GM12875 (cell line): ENCODE measurements around the gene ERLIN1.
"Not testable (repeated sequence)": the region's sequence is repeated elsewhere in the genome, so short reads cannot be mapped to it uniquely, and the experiment has no call there.

Source experiments
- H3K4me3 ChIP-seq: one replicate; pipeline ENCODE4 v1.5.1; 2011; ENCODE audit warnings: low read depth, low read length, control low read depth
- TF ChIP-seq, protein P1 (sequence below): IDR thresholded peaks from 2 replicates; pipeline ENCODE4 v1.5.1; 2011; ENCODE audit warnings: low read depth, mild to moderate bottlenecking, control low read depth, inconsistent platforms, low read length, moderate library complexity, borderline replicate concordance; ENCODE audit not compliant: insufficient read depth

The ERLIN1 gene

DNA sequence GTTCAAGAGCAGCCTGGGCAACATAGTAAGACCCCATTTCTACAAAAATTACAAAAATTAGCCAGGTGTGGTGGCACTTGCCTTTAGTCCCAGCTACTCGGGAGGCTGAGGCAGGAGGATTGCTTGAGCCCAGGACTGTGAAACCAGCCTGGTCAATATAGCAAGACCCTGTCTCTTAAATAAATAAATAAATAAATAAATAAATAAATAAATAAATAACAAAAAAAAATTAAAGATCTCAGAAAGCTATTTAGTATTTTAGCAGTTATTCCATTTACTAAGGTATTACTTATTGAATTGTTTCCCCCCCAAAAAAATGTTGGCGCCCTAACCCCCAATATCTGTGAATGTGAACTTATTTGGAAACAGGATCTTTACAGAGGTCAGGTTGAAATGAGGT, 53.4 kb downstream of the ERLIN1 start:
- TF ChIP-seq, protein P1, sequence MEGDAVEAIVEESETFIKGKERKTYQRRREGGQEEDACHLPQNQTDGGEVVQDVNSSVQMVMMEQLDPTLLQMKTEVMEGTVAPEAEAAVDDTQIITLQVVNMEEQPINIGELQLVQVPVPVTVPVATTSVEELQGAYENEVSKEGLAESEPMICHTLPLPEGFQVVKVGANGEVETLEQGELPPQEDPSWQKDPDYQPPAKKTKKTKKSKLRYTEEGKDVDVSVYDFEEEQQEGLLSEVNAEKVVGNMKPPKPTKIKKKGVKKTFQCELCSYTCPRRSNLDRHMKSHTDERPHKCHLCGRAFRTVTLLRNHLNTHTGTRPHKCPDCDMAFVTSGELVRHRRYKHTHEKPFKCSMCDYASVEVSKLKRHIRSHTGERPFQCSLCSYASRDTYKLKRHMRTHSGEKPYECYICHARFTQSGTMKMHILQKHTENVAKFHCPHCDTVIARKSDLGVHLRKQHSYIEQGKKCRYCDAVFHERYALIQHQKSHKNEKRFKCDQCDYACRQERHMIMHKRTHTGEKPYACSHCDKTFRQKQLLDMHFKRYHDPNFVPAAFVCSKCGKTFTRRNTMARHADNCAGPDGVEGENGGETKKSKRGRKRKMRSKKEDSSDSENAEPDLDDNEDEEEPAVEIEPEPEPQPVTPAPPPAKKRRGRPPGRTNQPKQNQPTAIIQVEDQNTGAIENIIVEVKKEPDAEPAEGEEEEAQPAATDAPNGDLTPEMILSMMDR: no peak
- no peak overlapping the region for H3K4me3 ChIP-seq

DNA sequence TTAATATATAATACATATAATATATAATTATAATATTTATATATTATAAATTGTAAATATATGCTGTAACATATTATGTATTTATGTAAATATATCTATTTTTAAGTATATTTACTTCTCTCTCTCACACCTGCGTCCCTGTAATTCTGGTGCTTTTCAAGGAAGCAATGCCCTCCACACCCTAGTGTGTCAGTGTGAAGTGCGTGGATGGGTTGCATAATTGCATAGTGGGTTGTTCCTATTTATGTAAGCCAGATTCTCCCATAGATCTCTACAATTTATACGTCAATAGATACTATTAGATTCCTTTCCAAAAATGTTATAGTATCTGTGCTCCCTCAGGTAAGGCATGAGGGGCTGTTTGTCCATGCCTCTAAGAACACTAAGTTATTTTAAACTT, 54.3 kb downstream of the ERLIN1 start:
- H3K4me3 ChIP-seq: no peak overlapping the region
- TF ChIP-seq, protein P1: no peak

DNA sequence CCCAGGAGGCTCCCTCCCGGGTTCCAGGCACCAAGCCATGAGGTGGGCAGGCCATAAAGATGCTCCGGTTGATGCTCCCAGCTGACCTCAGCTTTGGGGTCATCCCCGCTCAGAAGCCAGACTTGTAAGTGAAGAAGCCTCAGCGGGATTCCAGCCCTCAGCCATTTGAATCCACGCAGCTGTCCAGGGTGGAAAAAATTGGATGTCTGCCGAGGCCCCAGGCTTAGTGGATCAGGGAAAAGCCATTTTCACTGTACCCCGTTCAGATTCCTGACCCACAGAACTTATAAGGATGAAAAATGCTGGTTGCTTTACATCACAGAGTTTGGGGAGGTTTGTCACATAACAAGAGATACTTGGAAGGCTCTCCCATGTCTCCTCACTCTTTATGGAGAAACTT, 55.0 kb downstream of the ERLIN1 start:
- TF ChIP-seq, protein P1: no peak
- no peak overlapping the region for H3K4me3 ChIP-seq

DNA sequence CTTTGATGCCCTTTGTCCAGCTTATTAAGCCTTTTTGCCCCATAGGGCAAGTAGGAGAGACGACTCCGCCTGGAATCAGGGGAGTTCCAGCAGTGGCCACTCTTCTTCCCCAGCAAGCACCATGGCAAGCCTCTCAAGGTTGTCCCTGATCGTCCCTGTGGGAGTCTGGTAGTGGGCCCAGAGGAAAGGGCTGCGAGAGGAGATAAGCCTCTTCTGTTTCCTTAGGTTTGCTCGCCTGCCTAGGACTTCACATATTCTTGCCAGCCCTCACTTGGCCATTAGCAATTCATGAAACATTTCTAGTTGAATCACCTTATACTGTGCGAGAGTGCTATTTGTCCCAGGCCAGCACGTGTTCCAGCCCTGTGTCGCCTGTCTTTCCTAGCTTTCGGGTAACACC, 56.4 kb downstream of the ERLIN1 start:
- TF ChIP-seq, protein P1: no peak

DNA sequence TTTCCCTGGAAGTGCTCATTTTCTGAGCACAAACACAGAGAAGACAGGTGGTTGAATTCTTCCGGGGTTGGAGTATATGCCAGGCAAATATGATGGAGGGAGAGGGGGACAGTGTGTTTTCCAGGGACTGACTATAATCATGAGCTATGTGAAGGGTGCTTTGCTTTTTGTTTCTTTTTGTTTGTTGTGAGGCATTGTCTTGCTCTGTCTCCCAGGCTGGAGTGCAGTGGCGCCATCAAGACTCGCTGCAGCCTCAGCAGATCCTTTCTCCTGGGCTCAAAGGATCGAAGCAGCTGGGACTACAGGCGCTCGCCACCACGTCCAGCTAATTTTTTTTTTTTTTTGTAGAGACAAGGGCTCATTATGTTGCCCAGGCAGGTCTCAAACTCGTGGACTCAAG, 56.9 kb downstream of the ERLIN1 start:
- H3K4me3 ChIP-seq: no peak overlapping the region
- TF ChIP-seq, protein P1: no peak

More for the DNA sequence above, 56.4 kb downstream of the ERLIN1 start:
- H3K4me3 ChIP-seq: no peak overlapping the region

DNA sequence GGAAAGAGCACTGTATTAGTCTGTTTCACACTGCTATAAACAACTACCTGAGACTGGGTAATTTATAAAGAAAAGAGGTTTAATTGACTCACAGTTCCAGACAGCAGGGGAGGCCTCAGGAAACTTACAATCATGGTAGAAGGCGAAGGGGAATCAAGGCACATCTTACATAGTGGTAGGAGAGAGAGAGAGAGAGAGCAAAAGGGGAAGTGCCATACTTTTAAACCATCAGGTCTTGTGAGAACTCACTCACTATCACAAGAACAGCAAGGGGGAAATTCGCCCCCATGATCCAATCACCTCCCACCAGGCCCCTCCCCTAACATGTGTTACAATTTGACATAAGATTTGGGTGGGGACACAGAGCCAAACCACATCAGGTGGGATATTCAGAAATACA, 60.5 kb downstream of the ERLIN1 start:
- H3K4me3 ChIP-seq: not testable (repeated sequence)

DNA sequence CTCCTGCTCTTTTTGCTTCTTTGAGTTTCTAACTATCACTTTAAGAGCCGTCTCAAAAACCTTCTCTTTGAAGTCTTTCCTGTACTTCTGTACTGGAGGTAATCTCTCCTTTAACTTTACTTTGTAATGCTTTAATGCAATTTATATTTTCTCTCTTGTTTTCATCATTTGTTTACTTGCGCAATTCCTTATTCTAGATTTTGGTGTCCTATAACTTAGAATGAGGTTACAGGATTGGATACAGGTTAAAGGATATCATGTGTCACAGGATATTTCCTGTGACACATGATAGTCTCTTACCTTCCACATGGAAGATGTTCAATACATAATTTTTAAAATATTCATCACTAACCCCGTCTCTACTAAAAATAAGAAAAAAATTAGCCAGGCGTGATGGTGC, 61.7 kb downstream of the ERLIN1 start:
- TF ChIP-seq, protein P1: no peak
- H3K4me3 ChIP-seq: no peak overlapping the region

DNA sequence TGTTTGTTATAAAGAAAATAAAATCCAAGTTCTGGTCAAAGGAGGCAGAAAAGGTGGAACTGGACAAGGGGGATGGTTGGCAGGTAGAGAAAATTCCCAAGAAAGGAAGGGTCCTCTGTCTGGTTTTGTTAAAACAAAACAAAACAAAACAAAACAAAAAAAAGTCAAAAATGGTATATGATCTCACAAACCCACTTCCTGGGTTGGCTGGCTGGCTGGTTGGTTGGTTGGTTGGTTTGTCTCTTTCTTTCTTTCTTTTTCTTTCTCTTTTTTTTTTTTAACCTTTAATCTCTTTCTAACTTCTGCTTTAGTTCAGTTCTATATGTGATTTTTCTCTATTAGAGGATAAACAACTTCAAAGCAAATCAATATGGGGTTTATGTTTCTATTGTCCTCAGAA, 63.0 kb downstream of the ERLIN1 start:
- H3K4me3 ChIP-seq: no peak overlapping the region
- TF ChIP-seq, protein P1: no peak
